ENCODE measurements around the gene C12orf42.

C12orf42 gene

DNA sequence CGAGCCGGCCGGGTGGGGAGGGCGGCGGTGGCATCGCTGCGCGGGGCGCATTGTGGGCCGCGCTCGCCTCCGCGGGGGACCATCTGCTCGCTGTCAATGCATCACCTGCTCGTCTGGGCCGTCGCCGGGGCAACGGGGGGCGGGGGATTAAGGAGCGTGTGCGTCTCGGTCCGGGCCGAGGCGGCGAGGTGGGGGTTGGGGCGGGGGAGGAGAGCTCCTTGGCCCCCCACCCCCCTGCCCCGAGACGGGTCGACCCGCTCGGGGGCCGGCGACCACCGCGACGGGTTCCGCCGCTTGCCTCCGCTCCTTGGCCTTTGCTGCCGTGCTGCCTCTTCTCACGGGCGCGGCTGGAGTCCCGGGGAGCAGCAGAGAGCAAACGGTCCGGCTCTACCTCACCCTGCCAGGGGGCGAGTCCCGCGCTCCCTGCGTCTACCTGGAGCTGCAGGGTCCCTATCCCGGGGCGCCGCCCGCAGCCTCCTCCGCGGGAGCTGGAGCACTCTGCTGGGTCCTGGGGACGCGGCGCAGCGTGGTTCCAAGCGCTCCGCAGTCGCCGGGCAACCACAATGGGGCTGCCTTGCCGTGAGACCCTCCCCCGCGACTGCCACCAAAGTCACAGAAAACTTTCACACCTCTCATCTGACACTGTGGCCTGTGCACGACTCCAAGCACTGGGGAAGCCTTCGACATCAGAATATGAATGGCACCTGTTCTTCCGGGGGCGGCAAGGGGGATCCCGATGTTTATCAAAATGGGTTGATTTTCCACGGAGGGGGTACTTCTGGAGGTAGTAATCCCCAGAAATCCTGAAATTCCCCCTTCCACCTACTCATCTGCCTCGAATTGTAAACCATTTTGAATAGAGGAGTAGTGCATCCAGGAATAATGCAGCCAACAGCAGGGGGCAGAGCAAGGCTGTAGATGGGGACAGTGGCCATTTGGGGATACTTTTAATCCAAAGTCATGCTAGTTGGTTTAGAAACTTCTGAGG, at the start of gene C12orf42:
Gene C12orf42 (minus strand): TSS at position 500 of the 988 bp plus-strand sequence. CDS start 17,542 bp downstream, outside the sequence.
- H3K4me1 Mint-ChIP-seq (ENCODE audit: low read depth) = peaks cover 32% of the 10 kb centered on the region
- peak within 1 kb of the TSS; percentile 84 for H3K4me3 Mint-ChIP-seq
- peaks cover 4% of the 10 kb centered on the region for H3K27me3 Mint-ChIP-seq
- H3K9me3 Mint-ChIP-seq (ENCODE audit: low read depth) = peaks cover 7% of the 10 kb centered on the region
- H3K27ac Mint-ChIP-seq = peak within 1 kb of the TSS; percentile 46
- peaks cover 4% of the 10 kb centered on the region for H3K36me3 Mint-ChIP-seq

DNA sequence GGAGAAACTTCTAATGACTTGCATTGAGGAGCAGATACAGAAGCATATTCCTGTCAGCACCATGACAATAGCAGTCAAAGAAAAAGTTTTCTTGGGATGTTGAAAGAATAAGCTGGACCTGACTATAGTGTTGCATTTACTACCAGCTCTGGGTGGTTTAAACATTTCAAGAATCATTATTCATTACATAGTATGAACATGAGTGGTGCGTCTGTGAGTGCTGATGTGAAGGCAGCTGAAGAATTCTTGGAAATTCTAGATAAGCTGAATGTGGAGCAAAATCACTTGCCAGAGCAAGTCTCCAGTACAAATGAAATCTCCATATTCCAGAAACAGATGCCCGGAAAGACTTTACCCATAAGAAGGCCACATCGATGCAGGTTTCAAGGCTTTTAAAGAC, 46.3 kb upstream of the C12orf42 start:
- Mint-ChIP-seq H3K36me3 (no peaks in the 10 kb centered on the region), H3K27me3 (peaks cover 1% of the 10 kb centered on the region), H3K4me1 (ENCODE audit: low read depth) (no peaks in the 10 kb centered on the region), H3K4me3 (no peak overlapping the region), H3K27ac (no peak overlapping the region), H3K9me3 (ENCODE audit: low read depth) (no peaks in the 10 kb centered on the region)

DNA sequence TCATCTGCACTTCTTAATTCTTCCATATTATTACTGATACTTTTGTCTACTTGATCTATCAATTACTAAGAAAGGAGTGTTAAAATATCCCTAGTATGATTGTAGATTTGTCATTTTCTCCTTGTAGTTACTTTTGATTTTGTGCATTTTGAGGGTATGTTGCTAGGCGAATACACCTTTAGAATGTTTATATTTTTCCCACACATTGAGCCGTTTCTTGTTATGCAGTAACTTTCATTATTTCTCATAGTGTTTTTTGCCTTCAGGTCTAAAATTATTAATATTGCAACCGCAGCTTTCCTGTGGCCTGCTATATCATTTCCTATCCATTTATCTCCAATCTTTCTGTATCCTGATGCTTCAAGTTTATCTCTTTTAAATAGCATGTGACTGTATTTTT, 44.6 kb upstream of the C12orf42 start:
- Mint-ChIP-seq H3K36me3 (no peaks in the 10 kb centered on the region), H3K27me3 (no peaks in the 10 kb centered on the region), H3K4me1 (ENCODE audit: low read depth) (no peaks in the 10 kb centered on the region), H3K9me3 (ENCODE audit: low read depth) (no peaks in the 10 kb centered on the region), H3K27ac (no peak overlapping the region), H3K4me3 (no peak overlapping the region)

DNA sequence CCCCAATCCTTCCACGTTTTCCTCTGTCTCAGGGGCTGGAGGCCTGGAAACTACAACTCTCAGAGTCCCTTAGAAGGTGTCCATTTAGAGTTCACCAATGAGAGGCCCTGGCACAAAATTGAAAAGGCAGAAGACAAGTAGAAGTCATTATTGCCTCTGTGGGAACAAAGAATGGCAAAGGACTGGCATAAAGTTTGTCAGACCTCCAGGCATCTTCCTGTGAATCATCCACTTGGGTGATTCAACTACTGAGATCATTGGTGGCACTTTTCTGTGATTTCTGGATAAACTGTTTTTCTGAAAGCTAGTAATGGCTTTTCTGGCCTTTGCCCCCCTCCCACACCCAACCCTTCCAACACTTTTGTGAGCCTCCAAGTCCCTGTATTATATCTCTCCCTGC, 42.6 kb upstream of the C12orf42 start:
- no peak overlapping the region for H3K4me3 Mint-ChIP-seq
- H3K27ac Mint-ChIP-seq = no peak overlapping the region
- H3K9me3 Mint-ChIP-seq (ENCODE audit: low read depth) = no peaks in the 10 kb centered on the region
- H3K4me1 Mint-ChIP-seq (ENCODE audit: low read depth) = no peaks in the 10 kb centered on the region
- no peaks in the 10 kb centered on the region for H3K36me3 Mint-ChIP-seq
- H3K27me3 Mint-ChIP-seq = no peaks in the 10 kb centered on the region

DNA sequence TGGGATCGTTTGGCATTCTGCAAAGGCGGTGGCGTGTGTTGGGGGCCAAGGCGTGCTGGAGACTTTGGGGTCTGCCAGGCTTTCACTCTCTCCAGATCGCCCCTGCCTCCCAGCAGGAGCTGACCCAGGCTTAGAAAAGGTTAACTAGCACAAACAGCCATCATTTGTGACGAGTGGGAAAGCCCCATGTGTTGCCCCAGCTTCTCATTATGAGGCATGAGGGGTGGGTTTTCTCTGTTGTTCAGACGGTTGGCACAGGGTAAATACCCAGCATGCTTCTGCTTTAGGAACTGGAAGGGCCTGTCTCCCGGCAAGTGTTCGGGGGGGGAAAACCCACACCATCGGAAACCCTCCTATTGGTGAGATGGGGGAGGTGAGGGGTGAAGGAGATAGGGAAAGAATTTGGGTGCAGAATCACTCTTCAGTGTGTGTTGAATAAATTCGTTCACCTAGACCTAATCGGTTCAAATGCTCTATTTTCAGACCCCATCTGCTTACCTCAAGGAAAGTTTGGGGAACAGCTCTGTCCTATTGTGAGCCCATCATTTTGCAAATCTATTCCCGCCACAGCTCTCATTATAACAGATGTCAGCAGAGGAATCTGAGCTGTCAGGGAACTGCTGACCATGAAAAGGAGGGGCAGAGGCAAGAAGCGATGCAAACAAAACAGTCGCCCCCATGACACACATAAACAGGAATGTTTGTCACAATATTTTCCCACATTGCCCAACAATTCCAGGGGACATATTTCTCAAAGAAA, 34.7 kb upstream of the C12orf42 start:
- H3K9me3 Mint-ChIP-seq (ENCODE audit: low read depth) = no peaks in the 10 kb centered on the region
- no peak overlapping the region for H3K4me3 Mint-ChIP-seq

DNA sequence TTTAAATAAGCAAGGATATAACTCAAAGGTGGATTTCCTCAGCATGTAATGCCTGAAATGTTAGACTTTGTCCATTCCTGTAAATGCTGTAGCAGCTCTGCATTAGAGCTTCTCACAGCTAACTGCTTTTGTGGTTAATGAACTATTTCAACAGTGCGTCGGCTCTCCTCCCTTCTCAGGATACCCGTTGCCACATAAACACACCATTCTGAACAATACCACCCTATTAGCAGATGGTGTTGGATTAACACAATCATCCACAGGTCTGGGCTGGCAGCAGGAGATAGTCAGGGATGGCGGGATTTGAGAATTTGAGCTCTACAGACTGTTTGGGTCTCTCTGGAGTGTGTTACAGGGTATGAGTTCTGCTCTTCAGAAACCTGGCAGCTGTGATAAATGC, 33.5 kb upstream of the C12orf42 start:
- Mint-ChIP-seq H3K4me1 (ENCODE audit: low read depth) (no peaks in the 10 kb centered on the region), H3K9me3 (ENCODE audit: low read depth) (no peaks in the 10 kb centered on the region), H3K27me3 (no peaks in the 10 kb centered on the region), H3K27ac (no peak overlapping the region), H3K36me3 (no peaks in the 10 kb centered on the region), H3K4me3 (no peak overlapping the region)

More for the DNA sequence above, 34.7 kb upstream of the C12orf42 start:
- Mint-ChIP-seq H3K4me1 (ENCODE audit: low read depth) (no peaks in the 10 kb centered on the region), H3K27ac (no peak overlapping the region), H3K36me3 (no peaks in the 10 kb centered on the region), H3K27me3 (no peaks in the 10 kb centered on the region)

DNA sequence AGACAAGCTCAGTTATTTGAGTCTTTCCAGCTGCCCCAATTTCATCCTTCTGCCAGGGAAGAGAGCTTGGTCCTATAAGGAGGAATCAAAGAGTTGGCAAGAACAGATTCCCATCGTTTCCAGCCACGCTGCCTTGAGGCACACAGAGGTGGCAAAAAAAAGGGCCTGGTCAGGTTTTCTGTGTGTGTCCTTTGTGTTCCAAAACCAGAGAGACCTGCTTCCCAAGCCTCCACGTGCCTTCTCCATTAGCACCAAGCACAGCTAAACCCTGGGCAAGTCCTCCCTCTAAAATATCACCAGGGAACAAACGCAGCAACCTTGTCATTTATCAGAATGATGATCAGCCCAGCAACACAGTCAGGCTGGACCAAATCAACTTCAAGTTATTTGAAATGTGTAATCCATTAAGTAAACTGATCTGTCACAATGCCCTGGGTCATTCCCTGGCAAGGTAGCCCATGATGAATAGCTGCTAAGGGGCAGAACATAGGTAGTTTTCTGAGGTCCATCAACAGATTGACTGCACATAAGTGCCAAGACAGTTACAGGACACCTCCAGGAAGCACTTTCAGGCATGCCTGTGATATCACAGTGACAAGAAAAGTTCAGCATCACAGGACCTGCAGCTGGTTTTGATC, 28.6 kb upstream of the C12orf42 start:
- Mint-ChIP-seq H3K9me3 (ENCODE audit: low read depth) (no peaks in the 10 kb centered on the region), H3K27ac (no peak overlapping the region), H3K36me3 (no peaks in the 10 kb centered on the region), H3K4me1 (ENCODE audit: low read depth) (no peaks in the 10 kb centered on the region), H3K4me3 (no peak overlapping the region), H3K27me3 (no peaks in the 10 kb centered on the region)

DNA sequence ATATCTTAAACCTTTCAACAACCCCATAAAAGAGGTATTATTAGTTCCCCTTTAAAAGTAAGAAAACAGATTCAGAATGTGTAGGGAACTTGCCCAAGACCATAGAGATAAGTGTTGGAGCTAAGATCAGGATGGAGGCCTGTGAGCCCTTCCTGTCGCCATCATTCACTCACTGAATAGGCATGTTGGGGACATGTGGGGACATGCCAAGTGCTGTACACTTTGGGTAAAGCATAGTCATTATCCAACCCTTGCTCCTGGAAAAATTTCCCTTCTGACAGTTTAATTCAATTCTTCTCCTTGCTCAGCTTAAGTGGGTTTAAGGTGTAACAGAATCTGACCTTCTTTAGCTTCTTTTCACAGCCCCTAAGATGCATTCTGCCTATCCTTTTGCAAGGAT, 28.0 kb upstream of the C12orf42 start:
- Mint-ChIP-seq H3K27me3 (no peaks in the 10 kb centered on the region), H3K4me3 (no peak overlapping the region), H3K36me3 (no peaks in the 10 kb centered on the region), H3K4me1 (ENCODE audit: low read depth) (no peaks in the 10 kb centered on the region), H3K9me3 (ENCODE audit: low read depth) (no peaks in the 10 kb centered on the region), H3K27ac (no peak overlapping the region)

DNA sequence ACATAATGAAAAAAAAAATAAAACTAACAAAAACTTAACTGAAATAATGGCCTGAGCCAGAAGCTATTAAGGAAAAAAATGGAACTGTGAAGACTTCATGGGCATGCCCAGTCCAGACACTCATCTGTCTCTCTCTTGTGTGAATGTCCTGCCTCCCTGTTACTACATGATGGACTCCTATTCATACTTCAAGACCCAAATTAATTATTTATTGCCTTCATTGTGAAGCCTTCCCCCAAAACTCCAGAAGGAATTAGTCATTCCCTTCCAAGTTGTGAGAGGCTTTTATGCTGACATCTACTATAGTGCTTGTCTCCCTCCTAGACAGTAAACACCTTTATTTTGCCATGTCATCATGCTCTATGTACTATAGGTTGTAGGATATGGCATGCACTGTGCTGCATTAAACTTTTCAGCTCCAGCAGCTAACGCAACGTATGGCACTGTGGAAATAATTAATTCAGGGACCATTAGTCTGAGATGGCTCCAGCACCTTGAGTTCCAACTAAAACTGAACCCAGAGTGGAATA, 25.0 kb upstream of the C12orf42 start:
- H3K9me3 Mint-ChIP-seq (ENCODE audit: low read depth) = no peaks in the 10 kb centered on the region
- H3K4me3 Mint-ChIP-seq = no peak overlapping the region
- H3K27me3 Mint-ChIP-seq = no peaks in the 10 kb centered on the region
- no peak overlapping the region for H3K27ac Mint-ChIP-seq
- no peaks in the 10 kb centered on the region for H3K4me1 Mint-ChIP-seq (ENCODE audit: low read depth)
- H3K36me3 Mint-ChIP-seq = no peaks in the 10 kb centered on the region

DNA sequence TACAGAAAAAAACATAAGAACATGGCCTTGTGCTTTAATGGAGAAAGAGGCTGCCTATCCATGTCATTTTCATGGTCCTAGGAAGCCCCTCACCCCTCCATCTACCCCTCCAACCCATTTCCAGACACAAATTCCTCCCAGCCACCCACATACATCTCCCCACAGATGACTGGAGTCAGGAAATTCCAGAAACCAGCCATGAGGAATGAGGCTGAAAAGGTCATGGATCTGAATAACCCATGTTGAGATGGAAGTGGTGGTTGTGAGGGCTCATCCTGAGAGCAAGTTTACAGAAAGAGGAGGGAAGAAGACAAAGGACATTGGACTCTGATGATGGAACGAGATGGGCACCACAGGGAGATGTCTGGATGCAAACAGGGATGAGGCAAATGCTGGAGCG, 23.9 kb upstream of the C12orf42 start:
- Mint-ChIP-seq H3K27me3 (no peaks in the 10 kb centered on the region), H3K4me3 (no peak overlapping the region), H3K4me1 (ENCODE audit: low read depth) (no peaks in the 10 kb centered on the region), H3K36me3 (no peaks in the 10 kb centered on the region), H3K27ac (no peak overlapping the region), H3K9me3 (ENCODE audit: low read depth) (no peaks in the 10 kb centered on the region)

DNA sequence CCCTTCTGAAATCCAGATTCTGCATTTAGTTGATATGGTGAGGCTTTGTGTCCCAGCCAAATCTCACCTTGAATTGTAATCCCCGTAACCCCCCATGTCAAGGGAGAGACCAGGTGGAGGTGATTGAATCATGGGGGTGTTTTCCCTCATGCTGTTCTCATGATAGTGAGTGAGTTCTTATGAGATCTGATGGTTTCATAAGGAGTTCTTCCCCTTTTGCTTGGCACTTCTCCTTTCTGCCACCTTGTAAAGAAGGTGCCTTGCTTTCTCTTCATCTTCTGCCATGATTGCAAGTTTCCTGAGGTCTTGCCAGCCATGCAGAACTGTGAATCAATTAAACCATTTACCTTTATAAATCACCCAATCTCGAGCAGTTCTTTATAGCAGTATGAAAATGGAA, 23.1 kb upstream of the C12orf42 start:
- Mint-ChIP-seq H3K9me3 (ENCODE audit: low read depth) (no peaks in the 10 kb centered on the region), H3K4me1 (ENCODE audit: low read depth) (no peaks in the 10 kb centered on the region), H3K27ac (no peak overlapping the region), H3K27me3 (no peaks in the 10 kb centered on the region), H3K4me3 (no peak overlapping the region), H3K36me3 (no peaks in the 10 kb centered on the region)

DNA sequence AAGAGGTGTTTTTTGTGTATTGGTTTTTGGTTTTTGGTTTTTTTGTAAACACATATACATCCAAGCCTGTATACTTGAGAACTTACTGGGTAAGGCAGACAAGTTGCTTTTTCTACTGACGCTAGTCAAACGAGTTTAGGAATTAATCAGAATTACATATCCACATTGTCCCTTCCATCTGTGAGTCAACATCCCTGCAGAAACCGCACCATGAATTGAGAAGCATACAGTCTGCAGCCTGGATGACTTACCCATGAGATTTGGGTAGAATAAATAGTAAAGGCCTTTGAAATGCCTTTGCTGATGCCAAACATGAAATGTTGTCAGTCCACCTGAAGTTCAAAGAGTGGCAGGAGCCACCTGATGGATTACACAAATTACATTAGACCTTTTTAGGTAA, 21.4 kb upstream of the C12orf42 start:
- no peaks in the 10 kb centered on the region for H3K9me3 Mint-ChIP-seq (ENCODE audit: low read depth)
- H3K27me3 Mint-ChIP-seq = no peaks in the 10 kb centered on the region
- H3K27ac Mint-ChIP-seq = no peak overlapping the region
- H3K4me1 Mint-ChIP-seq (ENCODE audit: low read depth) = no peaks in the 10 kb centered on the region
- H3K36me3 Mint-ChIP-seq = no peaks in the 10 kb centered on the region
- H3K4me3 Mint-ChIP-seq = no peak overlapping the region

DNA sequence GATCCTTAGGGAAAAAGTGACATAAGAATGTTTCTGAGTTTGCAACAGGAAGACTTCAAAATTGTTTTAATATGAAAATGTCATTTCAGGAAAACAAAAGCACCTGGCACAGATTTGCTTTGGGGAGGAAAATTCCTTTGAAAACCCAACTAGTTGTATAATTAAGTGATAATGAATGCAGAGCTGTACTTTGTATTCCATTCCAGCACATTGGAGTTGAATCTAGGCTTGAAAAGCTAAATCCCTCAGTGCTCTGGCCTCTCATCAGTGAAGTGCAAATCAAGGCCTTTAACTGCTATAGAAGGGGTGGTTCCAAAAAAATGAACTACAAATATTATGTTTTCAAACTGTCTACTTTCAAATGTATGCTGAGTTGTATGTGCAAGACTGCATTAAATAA, 19.6 kb upstream of the C12orf42 start:
- H3K4me1 Mint-ChIP-seq (ENCODE audit: low read depth) = no peaks in the 10 kb centered on the region
- H3K27ac Mint-ChIP-seq = no peak overlapping the region
- H3K27me3 Mint-ChIP-seq = no peaks in the 10 kb centered on the region
- no peaks in the 10 kb centered on the region for H3K9me3 Mint-ChIP-seq (ENCODE audit: low read depth)
- H3K4me3 Mint-ChIP-seq = no peak overlapping the region
- H3K36me3 Mint-ChIP-seq = no peaks in the 10 kb centered on the region

DNA sequence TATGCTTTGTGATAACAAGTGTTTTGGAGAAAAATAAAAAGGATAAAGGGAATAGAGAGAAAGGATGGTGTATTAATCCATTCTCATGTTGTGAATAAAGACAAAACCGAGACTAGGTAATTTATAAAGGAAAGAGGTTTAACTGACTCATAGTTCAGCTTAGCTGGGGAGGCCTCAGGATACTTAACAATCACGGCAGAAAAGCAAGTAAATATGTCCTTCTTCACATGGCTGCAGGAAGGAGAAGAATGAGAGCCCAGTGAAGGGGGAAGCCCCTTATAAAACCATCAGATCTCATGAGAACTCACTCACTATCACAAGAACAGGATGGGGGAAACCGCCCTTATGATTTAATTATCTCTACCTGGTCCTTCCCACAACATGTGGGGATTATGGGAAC, 18.1 kb upstream of the C12orf42 start:
- H3K9me3 Mint-ChIP-seq (ENCODE audit: low read depth) = no peaks in the 10 kb centered on the region
- no peaks in the 10 kb centered on the region for H3K27me3 Mint-ChIP-seq
- no peaks in the 10 kb centered on the region for H3K36me3 Mint-ChIP-seq
- H3K4me1 Mint-ChIP-seq (ENCODE audit: low read depth) = no peaks in the 10 kb centered on the region
- H3K4me3 Mint-ChIP-seq = no peak overlapping the region
- no peak overlapping the region for H3K27ac Mint-ChIP-seq
